Peyer's patch (tissue), 4 donors: ENCODE data around the gene CRBN. TPM values are rescaled to one million over a fixed set of nuclear protein-coding genes. Genes with fewer than 3 reads are reported as not detected.
A peak's percentile ranks its signal among the peaks of the same experiment; 100 is the strongest.

ENCODE experiments used
- DNase-seq, 3 donors: peaks; one replicate each; pipeline ENCODE4 v3.0.0-alpha.2; 2017 to 2019
- H3K27ac ChIP-seq, 4 donors: fragments of 200-600 bp; sonication (generic); one replicate each; pipeline ENCODE4 v1.5.1; 2016 to 2019
- H3K27me3 ChIP-seq, 2 donors: fragments of 200-600 bp; sonication (generic); one replicate each; pipeline ENCODE4 v1.5.1; 2019
- H3K36me3 ChIP-seq, 3 donors: fragments of 200-600 bp; sonication (generic); one replicate each; pipeline ENCODE4 v1.5.1; 2016 to 2019
- H3K4me1 ChIP-seq, 4 donors: fragments of 200-600 bp; sonication (generic); one replicate each; pipeline ENCODE4 v1.5.1; 2016 to 2019
- H3K4me3 ChIP-seq, 4 donors: fragments of 200-600 bp; sonication (generic); 1 replicate in 3 of 4; 2 replicates in 1 of 4; pipeline ENCODE4 v1.5.1; 2016 to 2019; ENCODE audit warnings: mild to moderate bottlenecking in 1 of 4
- H3K9me3 ChIP-seq, 4 donors: fragments of 200-600 bp; sonication (generic); one replicate each; pipeline ENCODE4 v1.5.1; 2016 to 2019; ENCODE audit warnings: mild to moderate bottlenecking in 1 of 4
- CTCF ChIP-seq, 6 experiments: fragments of 450-650 bp in 4 of 6; fragments of 200-600 bp in 2 of 6; sonication (generic) in 1 of 6; IDR thresholded peaks; one replicate each; pipeline ENCODE4 v1.5.1; 2017 to 2019; ENCODE audit warnings: antibody characterized with exemption in 6 of 6, mild to moderate bottlenecking in 3 of 6, moderate library complexity in 1 of 6
- POLR2A ChIP-seq, 2 donors: fragments of 450-650 bp; IDR thresholded peaks; one replicate each; pipeline ENCODE4 v1.5.1; 2017; ENCODE audit warnings: antibody characterized with exemption in 2 of 2, mild to moderate bottlenecking in 2 of 2, moderate library complexity in 2 of 2
- total RNA-seq, 4 donors: library from RNA; depleted of rRNA; stranded (reverse); fragments of >200 nt; gene quantifications; one replicate each; pipeline ENCODE4 v1.1.0, GENCODE V29; 2016

Gene CRBN
- total RNA-seq, 4 donors from 2014 or later, result 70.1 to 314 (median 89.7) TPM

- no peak overlapping the region for H3K4me3 ChIP-seq
- TF ChIP-seq POLR2A (IDR thresholded peaks at IDR 0.05), result no peak
- no peak for TF ChIP-seq CTCF (IDR thresholded peaks at IDR 0.05)
- H3K9me3 ChIP-seq, result no peaks in the 10 kb centered on the region
- H3K4me1 ChIP-seq, result peaks cover 0 to 4% (median 0%) of the 10 kb centered on the region in 4 donors
- no peak overlapping the region for H3K27ac ChIP-seq
- no peak for DNase-seq
- H3K27me3 ChIP-seq, result no peaks in the 10 kb centered on the region
- peaks cover 0 to 42% (median 0%) of the 10 kb centered on the region in 3 donors for H3K36me3 ChIP-seq
Observed at GRCh38 chr3:3137526-3137925, 42.0 kb downstream of the CRBN start.

GRCh38 chr3:3134750-3135448 is 44.6 kb downstream of the CRBN start:
- Histone ChIP-seq H3K4me3 (no peak overlapping the region), H3K9me3 (no peaks in the 10 kb centered on the region), H3K27me3 (no peaks in the 10 kb centered on the region), H3K36me3 (peaks cover 0 to 30% (median 0%) of the 10 kb centered on the region in 3 donors), H3K4me1 (peaks cover 0 to 4% (median 0%) of the 10 kb centered on the region in 4 donors), H3K27ac (no peak overlapping the region)
- no peak for DNase-seq
- no peak for TF ChIP-seq POLR2A (IDR thresholded peaks at IDR 0.05)

- Histone ChIP-seq H3K36me3 (peaks cover 0 to 34% (median 0%) of the 10 kb centered on the region in 3 donors), H3K27ac (no peak overlapping the region), H3K4me3 (no peak overlapping the region), H3K27me3 (no peaks in the 10 kb centered on the region), H3K4me1 (peaks cover 0 to 10% (median 2%) of the 10 kb centered on the region in 4 donors), H3K9me3 (no peaks in the 10 kb centered on the region)
- DNase-seq, result no peak
- no peak for TF ChIP-seq POLR2A (IDR thresholded peaks at IDR 0.05)
Observed at GRCh38 chr3:3133500-3133899, 46.0 kb downstream of the CRBN start.

GRCh38 chr3:3129579-3129978 is 49.9 kb downstream of the CRBN start:
- Histone ChIP-seq H3K27ac (no peak overlapping the region), H3K4me3 (no peak overlapping the region), H3K27me3 (no peaks in the 10 kb centered on the region), H3K4me1 (peaks cover 0 to 20% (median 7%) of the 10 kb centered on the region in 4 donors), H3K36me3 (peaks cover 0 to 23% (median 0%) of the 10 kb centered on the region in 3 donors), H3K9me3 (no peaks in the 10 kb centered on the region)
- DNase-seq, result no peak
- TF ChIP-seq CTCF (IDR thresholded peaks at IDR 0.05) (no peak), POLR2A (IDR thresholded peaks at IDR 0.05) (no peak)

- peaks cover 0 to 20% (median 4%) of the 10 kb centered on the region in 4 donors for H3K4me1 ChIP-seq
- no peak for DNase-seq
- H3K27me3 ChIP-seq, result no peaks in the 10 kb centered on the region
- TF ChIP-seq POLR2A (IDR thresholded peaks at IDR 0.05), result no peak
- H3K36me3 ChIP-seq, result peaks cover 0 to 23% (median 0%) of the 10 kb centered on the region in 3 donors
- peak overlapping the region; percentile 88 to 93 (median 92) for H3K27ac ChIP-seq
- H3K9me3 ChIP-seq, result no peaks in the 10 kb centered on the region
- H3K4me3 ChIP-seq, result peak overlapping the region; percentile 79 to 98 (median 93)
Observed at GRCh38 chr3:3127432-3128010, 52.0 kb downstream of the CRBN start.

- peaks cover 0 to 23% (median 0%) of the 10 kb centered on the region in 3 donors for H3K36me3 ChIP-seq
- peak within 1 kb of the TSS; percentile 79 to 98 (median 93) for H3K4me3 ChIP-seq
- H3K9me3 ChIP-seq, result no peaks in the 10 kb centered on the region
- no peaks in the 10 kb centered on the region for H3K27me3 ChIP-seq
- H3K4me1 ChIP-seq, result peaks cover 0 to 20% (median 4%) of the 10 kb centered on the region in 4 donors
- peak within 1 kb of the TSS; percentile 88 to 93 (median 92) for H3K27ac ChIP-seq
- DNase-seq, result peak; percentile 98 to 99 (median 98)
- TF ChIP-seq POLR2A (IDR thresholded peaks at IDR 0.05), result peak; percentile 87 to 88
- TF ChIP-seq CTCF (IDR thresholded peaks at IDR 0.05), result no peak
Observed at GRCh38 chr3:3126477-3127431, 52.7 kb downstream of the CRBN start, which contains the start of gene TRNT1. Gene TRNT1, plus strand, starts transcription at chr3:3126940. Its CDS starts 2,101 bp downstream, at chr3:3129041.
